ENCODE measurements around the gene ZNF79.

Gene ZNF79

GRCh38 chr9:127474592-127474991 is 50.4 kb downstream of the ZNF79 start (continued):
- no peak for TF ChIP-seq ARNTL (CRISPR knock-in tag; IDR thresholded peaks at IDR 0.05; ENCODE audit: borderline replicate concordance, low read depth)

- no peak for TF ChIP-seq OSR1 (CRISPR knock-in tag; IDR thresholded peaks at IDR 0.05)
- no peak; the same call in 2 of the 3 replicates for ATAC-seq
Observed at GRCh38 chr9:127479507-127480081, 55.4 kb downstream of the ZNF79 start.

GRCh38 chr9:127482662-127483061 is 58.5 kb downstream of the ZNF79 start:
- TF ChIP-seq OSR1 (CRISPR knock-in tag; IDR thresholded peaks at IDR 0.05) (no peak), ZC3H10 (CRISPR knock-in tag; IDR thresholded peaks at IDR 0.05) (no peak), ZNF565 (CRISPR knock-in tag; conservative IDR thresholded peaks at IDR 0.05; ENCODE audit: low read depth) (no peak), ZNF70 (CRISPR knock-in tag; IDR thresholded peaks at IDR 0.05) (no peak), ISL1 (CRISPR knock-in tag; IDR thresholded peaks at IDR 0.05) (no peak), ARNTL (CRISPR knock-in tag; IDR thresholded peaks at IDR 0.05; ENCODE audit: borderline replicate concordance, low read depth) (no peak), ZNF8 (CRISPR knock-in tag; IDR thresholded peaks at IDR 0.05) (no peak)
- no peak for ATAC-seq

- TF ChIP-seq ZNF70 (CRISPR knock-in tag; IDR thresholded peaks at IDR 0.05) (no peak), ISL1 (CRISPR knock-in tag; IDR thresholded peaks at IDR 0.05) (no peak), POU6F1 (CRISPR knock-in tag; IDR thresholded peaks at IDR 0.05; ENCODE audit: borderline replicate concordance, low read depth) (no peak), PATZ1 (CRISPR knock-in tag; IDR thresholded peaks at IDR 0.05; ENCODE audit: borderline replicate concordance) (no peak), CREB5 (CRISPR knock-in tag; IDR thresholded peaks at IDR 0.05; ENCODE audit: low read depth) (no peak), ZC3H10 (CRISPR knock-in tag; IDR thresholded peaks at IDR 0.05) (no peak), ESRRG (CRISPR knock-in tag; IDR thresholded peaks at IDR 0.05) (no peak), ZFP3 (CRISPR knock-in tag; IDR thresholded peaks at IDR 0.05) (no peak), TSHZ2 (CRISPR knock-in tag; IDR thresholded peaks at IDR 0.05) (no peak), OSR1 (CRISPR knock-in tag; IDR thresholded peaks at IDR 0.05) (no peak), SNAI2 (CRISPR knock-in tag; IDR thresholded peaks at IDR 0.05) (no peak), TCF4 (CRISPR knock-in tag; IDR thresholded peaks at IDR 0.05; ENCODE audit: borderline replicate concordance) (no peak), ZNF565 (CRISPR knock-in tag; conservative IDR thresholded peaks at IDR 0.05; ENCODE audit: low read depth) (no peak)
- no peak for ATAC-seq
Observed at GRCh38 chr9:127485995-127486394, 61.8 kb downstream of the ZNF79 start.

GRCh38 chr9:127488946-127489345 is 64.8 kb downstream of the ZNF79 start:
- ATAC-seq, result no peak
- TF ChIP-seq TSHZ2 (CRISPR knock-in tag; IDR thresholded peaks at IDR 0.05) (no peak), ZNF565 (CRISPR knock-in tag; conservative IDR thresholded peaks at IDR 0.05; ENCODE audit: low read depth) (no peak), ZFP30 (CRISPR knock-in tag; IDR thresholded peaks at IDR 0.05) (no peak)

All from SK-N-SH treated with all-trans-retinoic acid at 6 μM for 48 hours (cell line).